GM18858 (cell line): ENCODE results near the gene PRL.

Experiments
- ATAC-seq: cut with Tn5 transposase; IDR thresholded peaks from one replicate; pipeline ENCODE4 v1.9.1; 2021; ENCODE audit not compliant: unreplicated experiment

PRL gene

DNA sequence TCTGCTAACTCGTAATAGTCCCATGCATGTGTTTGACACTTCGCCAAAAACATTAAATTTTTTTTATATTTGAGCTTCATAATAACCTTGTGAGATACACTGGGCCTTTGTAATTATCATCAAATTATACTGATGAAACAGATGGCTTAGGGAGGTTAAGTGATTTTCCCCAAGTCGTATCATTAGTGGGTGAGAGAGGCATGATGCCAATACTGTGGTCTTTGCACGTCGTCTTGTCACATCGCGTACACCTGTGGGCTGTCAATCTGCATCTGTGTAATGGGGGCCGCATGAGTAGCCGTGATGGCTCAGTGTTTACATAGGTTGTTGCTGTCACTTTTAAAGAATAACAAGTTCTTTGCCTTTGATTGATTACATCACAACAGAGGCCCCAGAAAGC lies 1.7 kb downstream of the PRL start:
- no peak for ATAC-seq

DNA sequence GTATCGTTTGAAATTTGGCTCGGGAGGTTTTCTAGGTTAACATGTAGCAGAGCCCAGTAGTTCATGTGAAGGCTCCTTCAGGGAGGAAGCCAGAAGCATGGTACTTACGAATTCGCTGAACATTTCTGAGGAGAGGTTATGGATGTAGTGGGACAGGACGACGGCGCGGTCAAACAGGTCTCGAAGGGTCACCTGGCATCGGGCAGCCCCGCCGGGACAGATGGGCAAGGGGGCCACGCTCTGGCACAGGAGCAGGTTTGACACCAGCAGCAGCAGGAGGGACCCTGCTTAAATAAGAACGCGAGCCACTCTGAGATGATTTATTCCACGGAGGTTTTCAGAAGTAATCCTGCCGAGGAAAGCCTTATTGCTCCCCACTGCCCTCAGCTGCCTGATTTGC lies 2.5 kb downstream of the PRL start:
- ATAC-seq: no peak

- ATAC-seq: no peak
Observed at GRCh38 chr6:22290045-22290444, 6.8 kb downstream of the PRL start.

DNA sequence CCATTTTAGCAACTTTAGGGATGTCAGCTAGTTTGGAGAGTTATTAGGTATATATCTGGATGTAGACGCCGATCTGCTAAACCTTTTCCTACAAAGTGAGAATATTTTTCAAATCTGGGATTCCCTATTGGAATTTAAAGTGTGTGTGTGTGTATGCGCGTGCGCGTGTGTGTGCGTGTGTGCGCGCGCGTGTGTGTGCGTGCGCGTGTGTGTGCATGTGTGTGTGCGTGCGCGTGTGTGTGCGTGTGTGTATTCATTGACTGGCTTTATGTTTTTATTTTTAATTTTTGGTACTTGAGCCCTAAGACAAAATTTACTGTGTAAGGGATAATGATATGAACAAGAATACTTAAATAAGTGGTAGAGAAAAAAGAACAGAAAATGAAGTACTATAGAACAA lies 8.1 kb downstream of the PRL start:
- no peak for ATAC-seq

- ATAC-seq: no peak
Observed at GRCh38 chr6:22284666-22285065, 12.2 kb downstream of the PRL start.

GRCh38 chr6:22281341-22282085 lies 15.3 kb downstream of the PRL start:
- no peak for ATAC-seq

GRCh38 chr6:22279427-22279826 lies 17.4 kb downstream of the PRL start:
- ATAC-seq: no peak

GRCh38 chr6:22271081-22271480 lies 25.8 kb downstream of the PRL start:
- ATAC-seq: peak; percentile 93

GRCh38 chr6:22263748-22264147 lies 33.1 kb downstream of the PRL start:
- ATAC-seq: no peak

- ATAC-seq: no peak
Observed at GRCh38 chr6:22254886-22255285, 42.0 kb downstream of the PRL start.

- no peak for ATAC-seq
Observed at GRCh38 chr6:22253955-22254655, 42.7 kb downstream of the PRL start.

GRCh38 chr6:22251348-22251747 lies 45.5 kb downstream of the PRL start:
- no peak for ATAC-seq

DNA sequence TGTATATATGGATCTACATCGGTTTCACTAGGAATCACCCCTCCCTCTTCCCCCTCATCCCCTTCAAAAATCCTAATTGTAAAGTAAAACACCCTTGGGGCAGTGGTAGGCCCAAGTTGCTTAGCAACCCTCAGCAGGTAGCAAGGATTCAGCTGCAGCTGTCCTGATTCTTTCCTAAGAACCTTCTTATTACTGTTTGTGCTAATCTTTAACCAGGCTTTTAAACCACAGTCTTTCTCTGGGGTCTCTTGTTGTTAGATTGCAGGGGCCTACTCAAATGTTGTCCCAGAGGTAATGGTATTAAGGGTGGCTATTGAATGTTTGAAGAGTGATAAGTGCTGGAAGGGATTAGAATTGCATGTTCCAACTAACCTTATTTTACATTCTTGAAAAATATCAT lies 46.4 kb downstream of the PRL start:
- ATAC-seq: no peak

DNA sequence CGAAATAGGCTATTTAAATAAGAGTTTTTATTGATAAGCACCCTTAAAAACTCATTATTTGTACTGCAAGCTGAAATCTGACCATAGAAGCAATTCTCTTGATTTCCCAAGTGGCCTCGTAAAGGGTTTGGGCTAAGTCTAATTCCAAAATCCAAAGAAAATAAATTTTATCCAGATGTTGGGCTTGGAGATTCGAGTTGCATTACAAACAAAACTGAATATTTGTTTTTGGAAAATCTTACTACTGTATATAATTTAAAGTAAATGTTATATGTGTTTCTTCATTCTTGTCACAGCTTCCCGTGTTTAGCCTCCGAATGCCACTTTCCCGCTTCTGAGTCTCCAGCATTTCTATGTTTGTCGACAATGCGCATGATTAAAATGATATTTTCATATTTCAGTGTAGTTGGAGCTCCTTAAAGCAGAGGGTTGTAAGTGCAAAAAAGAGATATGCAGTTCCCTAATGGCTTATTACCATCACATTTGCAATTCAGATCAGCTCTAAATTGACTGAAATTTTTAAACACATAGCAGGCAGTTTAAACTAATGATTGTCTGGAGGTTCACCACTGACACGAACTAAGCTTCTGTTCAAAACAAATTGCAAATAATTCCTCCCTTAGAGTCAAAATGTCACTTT lies 47.0 kb downstream of the PRL start:
- no peak for ATAC-seq

DNA sequence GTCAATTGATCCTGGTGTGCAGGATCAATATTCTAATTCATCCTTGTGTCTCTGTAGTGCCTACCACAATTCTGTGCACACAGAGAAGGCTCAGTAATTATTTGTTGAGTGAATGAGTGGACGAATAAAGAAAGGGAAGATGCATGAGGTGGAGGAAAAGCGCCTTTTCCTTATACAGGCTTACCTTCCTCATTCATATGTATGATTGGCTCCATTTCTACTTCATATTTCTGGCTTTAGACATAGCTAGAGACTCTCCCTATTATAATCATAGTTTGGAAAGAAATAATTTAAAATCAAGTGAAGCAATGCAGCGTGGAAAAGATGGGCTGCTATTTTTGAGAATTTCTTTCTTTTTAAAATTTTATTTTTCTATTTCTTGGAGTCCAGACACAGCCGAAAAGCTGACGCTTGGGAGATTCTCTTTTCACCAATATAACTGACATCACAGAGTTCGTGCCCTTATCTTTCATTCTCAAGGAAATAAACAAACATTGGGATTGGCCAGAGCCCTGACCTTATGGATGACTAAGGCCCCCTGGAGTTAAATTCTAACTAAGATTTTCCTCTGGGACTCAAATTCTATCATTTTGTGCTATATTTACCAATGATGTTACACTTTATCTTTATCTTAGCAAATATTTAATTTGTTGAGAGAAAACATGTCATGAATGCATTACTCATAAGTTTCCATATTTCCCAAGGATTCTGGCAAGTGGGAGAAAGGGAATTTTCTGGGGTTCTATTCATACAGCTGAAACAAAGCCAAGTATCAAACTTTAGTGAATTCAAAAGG lies 48.1 kb downstream of the PRL start:
- ATAC-seq: no peak

DNA sequence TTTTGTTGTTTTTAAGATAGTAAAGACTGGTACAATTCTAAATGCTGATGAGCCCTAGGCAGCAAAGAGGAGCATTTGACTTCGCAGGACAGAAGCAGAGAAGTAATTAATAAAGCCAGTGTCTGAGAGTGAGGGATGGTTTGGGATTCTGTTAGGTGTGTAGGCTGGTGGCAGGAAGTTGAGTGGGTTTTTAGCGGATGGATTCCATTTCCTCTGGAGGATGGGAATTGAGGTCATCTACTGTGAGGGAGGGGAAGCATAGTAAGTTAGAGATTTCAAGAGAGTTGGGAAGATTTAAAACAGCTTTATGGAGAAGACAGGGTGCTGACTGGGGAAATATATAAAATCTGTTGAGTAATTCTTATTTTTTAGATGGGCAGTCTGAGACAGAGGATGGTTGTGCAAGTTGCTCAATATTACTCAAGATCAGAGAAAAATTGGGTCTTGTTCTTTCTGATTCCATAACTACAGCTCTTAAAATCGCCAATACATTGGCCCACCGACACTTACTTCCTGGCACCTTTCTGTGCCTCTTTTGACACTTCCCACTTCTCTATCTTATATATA lies 48.8 kb downstream of the PRL start:
- no peak for ATAC-seq

DNA sequence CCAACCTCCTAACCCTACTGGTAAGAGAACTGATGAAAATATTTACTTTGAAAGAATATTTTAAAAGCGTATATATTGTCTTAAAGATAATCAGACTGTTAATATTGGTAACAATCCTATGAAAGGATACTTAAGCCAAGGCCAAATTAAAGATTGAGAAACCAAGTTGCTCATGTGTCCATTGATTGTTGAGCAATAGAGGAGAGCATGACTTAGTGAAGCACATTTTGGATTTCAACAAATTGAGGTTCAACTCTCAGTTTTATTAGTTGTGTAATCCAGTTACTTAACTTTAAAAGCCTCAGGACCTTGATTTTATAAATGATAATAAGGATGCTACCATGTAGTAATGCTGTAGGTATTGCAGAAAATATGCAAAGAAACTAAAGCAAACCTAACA lies 56.8 kb downstream of the PRL start:
- no peak for ATAC-seq

DNA sequence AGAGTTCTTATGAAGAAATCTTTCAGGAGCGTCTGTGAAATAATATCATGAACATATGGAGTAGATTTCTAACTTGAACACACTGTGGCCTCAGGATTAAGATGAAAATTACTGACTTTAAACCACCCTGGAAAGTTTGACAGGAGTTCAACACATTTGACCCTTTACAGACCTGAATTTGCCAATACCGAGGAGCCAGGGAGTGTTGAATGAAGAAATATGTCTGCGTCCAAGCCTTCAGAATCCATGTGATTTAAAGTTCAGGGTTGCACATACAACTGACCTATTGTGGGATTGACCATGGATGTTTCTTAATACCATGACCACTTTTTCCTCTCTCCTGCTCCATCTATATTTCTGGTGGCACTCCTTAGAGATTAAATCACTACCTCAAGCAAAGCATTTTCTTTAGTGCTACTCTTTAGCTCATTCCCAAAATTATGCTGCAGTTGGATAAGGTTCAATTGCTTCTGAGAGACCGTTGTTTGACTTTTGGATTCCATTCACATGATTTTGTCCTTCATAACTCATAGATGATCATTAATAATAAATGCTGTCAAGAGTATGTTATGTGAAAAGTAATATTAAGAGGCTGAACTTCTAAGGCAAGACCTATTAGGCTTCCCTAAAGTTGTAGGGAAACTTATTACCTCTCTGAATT lies 57.4 kb downstream of the PRL start:
- ATAC-seq: no peak

- no peak for ATAC-seq
Observed at GRCh38 chr6:22238861-22239260, 58.0 kb downstream of the PRL start.

DNA sequence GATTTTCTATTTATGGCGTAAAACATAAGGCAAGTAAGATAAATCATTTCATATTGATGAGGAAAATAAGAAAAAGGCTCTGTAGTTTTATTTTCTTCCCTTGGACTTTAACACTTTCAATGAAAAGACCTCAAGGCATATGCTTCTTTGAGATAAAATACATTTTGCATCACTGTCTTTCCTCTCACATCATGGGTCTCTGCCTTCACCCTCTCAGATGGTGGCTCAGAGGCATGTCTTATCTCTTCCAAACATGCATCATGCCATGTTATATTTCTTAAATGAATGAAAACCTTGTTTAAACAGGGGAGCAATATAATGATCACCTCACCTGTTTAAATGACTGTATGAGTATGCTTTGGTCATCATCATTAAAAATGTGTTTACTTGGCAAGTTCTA lies 59.3 kb downstream of the PRL start:
- ATAC-seq: no peak
